GM18505 (cell line): Measurements from ENCODE around the gene ABCC9.
"Not testable (repeated sequence)": the region's sequence is repeated elsewhere in the genome, so short reads cannot be mapped to it uniquely, and the experiment has no call there.

ENCODE experiments used
- ATAC-seq: cut with Tn5 transposase; IDR thresholded peaks from one replicate; pipeline ENCODE4 v1.9.1; 2021; ENCODE audit not compliant: unreplicated experiment
- POLR2A ChIP-seq: IDR thresholded peaks from 4 replicates; pipeline ENCODE4 v1.6.1; 2011; ENCODE audit warnings: borderline replicate concordance; ENCODE audit not compliant: insufficient read depth, insufficient read length; ENCODE audit errors: extremely low read depth

ABCC9 gene

GRCh38 chr12:21950649-21951048, 9.4 kb upstream of the ABCC9 start:
- ATAC-seq = no peak
- TF ChIP-seq POLR2A = no peak

DNA sequence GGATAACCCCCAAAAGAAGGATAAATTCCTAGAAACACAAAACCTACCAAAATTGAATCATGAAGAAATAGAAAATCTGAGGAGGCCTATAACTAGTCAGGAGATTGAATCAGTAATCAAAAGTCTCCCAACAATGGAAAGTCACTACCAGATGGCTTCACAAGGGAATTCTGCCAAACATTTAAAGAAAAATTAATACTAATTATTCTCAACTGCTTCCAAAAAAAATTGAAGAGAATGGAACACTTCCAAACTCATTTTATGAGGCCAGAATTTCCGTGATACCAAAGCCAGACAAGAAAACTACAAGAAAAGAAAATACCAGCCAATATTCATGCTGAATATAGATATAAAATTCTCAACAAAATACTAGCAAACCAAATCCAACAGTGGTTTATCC, 7.8 kb upstream of the ABCC9 start:
- no peak for ATAC-seq
- no peak for TF ChIP-seq POLR2A

- no peak for TF ChIP-seq POLR2A
- no peak for ATAC-seq
Measured at GRCh38 chr12:21946983-21947382, 5.8 kb upstream of the ABCC9 start.

- no peak for TF ChIP-seq POLR2A
- ATAC-seq = no peak
Measured at GRCh38 chr12:21945002-21945401, 3.8 kb upstream of the ABCC9 start.

DNA sequence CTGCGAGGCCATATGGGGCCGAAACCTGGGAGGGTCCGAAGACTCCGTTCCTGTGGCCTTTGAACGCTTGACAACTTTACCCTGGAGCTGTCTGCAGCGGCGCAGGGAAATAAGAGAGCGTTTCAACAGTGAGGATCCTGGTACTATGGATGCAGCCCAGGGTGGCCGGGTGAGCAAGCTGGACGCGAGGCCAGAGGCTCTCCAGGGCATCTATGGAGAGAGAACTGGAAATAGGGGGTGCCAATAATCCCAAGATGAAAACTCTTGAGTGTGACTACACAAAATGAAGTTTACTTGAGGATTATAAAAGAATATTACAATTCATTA, 1.1 kb upstream of the ABCC9 start:
- ATAC-seq = no peak
- TF ChIP-seq POLR2A = no peak

GRCh38 chr12:21941506-21942376, 515 bp upstream of the ABCC9 start:
- ATAC-seq = peak; percentile 11

DNA sequence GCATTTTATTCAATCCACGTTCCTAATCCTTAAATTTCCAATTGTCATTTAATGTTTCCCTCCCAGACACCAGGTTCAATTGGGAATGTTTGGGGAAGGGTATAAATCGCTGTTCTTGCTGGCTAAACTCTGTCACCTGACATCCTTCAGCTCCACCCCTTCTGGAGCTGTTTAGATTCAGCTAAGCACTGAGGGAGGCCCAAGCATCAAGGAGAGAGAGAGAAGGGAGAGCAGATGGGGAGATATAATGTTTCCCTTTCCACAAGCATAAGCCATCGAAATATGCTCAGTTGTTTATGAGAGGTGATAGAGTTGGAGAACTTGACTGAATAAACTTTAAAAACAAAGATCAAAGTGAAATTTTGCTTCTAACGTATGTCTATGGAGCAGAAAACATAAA, 1.8 kb downstream of the ABCC9 start:
- no peak for TF ChIP-seq POLR2A
- ATAC-seq = no peak

More at GRCh38 chr12:21941506-21942376, 515 bp upstream of the ABCC9 start:
- no peak for TF ChIP-seq POLR2A

- TF ChIP-seq POLR2A = no peak
- no peak for ATAC-seq
Measured at GRCh38 chr12:21938879-21939278, 2.3 kb downstream of the ABCC9 start.

GRCh38 chr12:21934173-21934572, 7.1 kb downstream of the ABCC9 start:
- no peak for TF ChIP-seq POLR2A

DNA sequence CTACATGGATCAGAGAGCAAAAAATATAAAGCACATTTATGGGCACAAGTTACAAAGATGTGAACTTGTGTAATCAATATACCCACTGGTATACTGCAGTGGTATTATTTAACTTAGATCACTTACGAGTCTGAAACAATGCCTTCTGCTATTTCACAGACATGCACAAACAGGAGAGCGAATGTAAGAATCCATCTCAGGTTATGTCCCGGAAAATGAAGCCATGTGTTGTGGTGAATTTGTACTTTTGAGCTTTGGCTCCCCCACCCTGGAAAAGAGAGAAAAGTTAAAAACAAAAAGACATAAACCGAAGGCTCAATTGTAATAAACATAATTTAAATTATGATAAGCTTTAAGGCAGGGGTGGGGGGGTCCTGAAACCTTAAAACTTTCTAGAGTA, 7.6 kb downstream of the ABCC9 start:
- TF ChIP-seq POLR2A = no peak
- ATAC-seq = no peak

More at GRCh38 chr12:21934173-21934572, 7.1 kb downstream of the ABCC9 start:
- ATAC-seq = no peak

GRCh38 chr12:21929972-21930371, 11.3 kb downstream of the ABCC9 start:
- not testable (repeated sequence) for ATAC-seq

DNA sequence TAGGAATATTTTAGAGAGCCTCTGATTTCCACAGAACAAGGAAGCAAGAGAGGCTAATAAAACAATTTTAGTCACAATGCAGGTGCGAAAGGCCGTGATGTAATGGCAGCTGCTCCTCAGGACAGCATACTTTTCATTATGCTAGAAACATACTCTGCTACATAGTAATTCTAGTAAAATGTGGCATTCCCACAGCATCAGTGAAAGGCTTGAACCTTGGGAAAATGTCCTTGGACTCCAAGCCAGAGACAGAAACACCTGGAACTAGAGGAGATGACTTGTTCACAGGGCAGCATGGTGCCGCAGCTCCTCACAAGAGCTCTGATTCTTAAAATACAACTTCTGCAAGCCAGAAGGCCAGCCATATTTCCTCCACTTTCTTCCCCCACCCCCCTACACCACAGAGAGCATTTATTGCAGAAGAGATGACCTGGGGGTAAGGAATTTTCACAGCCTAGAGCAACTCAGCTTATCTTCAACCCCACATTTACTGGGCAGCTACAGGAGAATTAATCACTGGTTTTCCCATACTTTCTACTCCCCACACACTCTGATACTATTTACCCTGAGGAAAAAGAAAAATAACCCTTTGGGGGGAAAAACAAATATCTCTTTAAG, 15.8 kb downstream of the ABCC9 start:
- no peak for ATAC-seq
- no peak for TF ChIP-seq POLR2A

DNA sequence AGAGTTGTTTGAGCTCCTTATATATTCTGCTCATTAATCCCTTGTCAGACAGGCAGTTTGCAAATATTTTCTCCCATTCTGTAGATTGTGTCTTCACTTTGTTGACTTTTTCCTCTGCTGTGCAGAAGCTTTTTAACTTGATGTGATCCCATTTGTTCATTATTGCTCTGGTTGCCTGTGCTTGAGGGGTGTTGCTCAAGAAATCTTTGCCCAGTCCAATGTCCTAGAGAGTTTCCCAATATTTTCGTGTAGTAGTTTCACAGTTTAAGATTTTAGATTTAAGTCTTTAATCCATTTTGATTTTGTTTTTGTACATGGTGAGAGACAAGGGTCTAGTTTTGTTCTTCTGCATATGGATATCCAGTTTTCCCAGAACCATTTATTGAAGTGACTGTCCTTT, 19.8 kb downstream of the ABCC9 start:
- ATAC-seq = no peak
- no peak for TF ChIP-seq POLR2A

GRCh38 chr12:21918456-21918855, 22.8 kb downstream of the ABCC9 start:
- no peak for ATAC-seq
- no peak for TF ChIP-seq POLR2A
